DMS79 treated with DMSO at 0.1 percent for 48 hours (cell line): ENCODE results near the gene NUP62.
"Not testable (repeated sequence)": the region's sequence is repeated elsewhere in the genome, so short reads cannot be mapped to it uniquely, and the experiment has no call there.

Experiments
- DNase-seq: peaks from one replicate; lab custom pipeline; 2025; lab: John Stamatoyannopoulos, UW

NUP62 gene

GRCh38 chr19:49951806-49952478, 22.6 kb upstream of the NUP62 start:
- no peak for DNase-seq

- DNase-seq = no peak
Observed at GRCh38 chr19:49950956-49951526, 21.7 kb upstream of the NUP62 start.

- DNase-seq = no peak
Observed at GRCh38 chr19:49950590-49950948, 21.3 kb upstream of the NUP62 start.

- no peak for DNase-seq
Observed at GRCh38 chr19:49949742-49950589, 20.7 kb upstream of the NUP62 start.

- DNase-seq = no peak
Observed at GRCh38 chr19:49946415-49946814, 17.1 kb upstream of the NUP62 start.

- DNase-seq = not testable (repeated sequence)
Observed at GRCh38 chr19:49944567-49944966, 15.3 kb upstream of the NUP62 start.

- no peak for DNase-seq
Observed at GRCh38 chr19:49940482-49940791, 11.1 kb upstream of the NUP62 start.

- DNase-seq = no peak
Observed at GRCh38 chr19:49939721-49940481, 10.6 kb upstream of the NUP62 start.

GRCh38 chr19:49938662-49939061, 9.4 kb upstream of the NUP62 start:
- DNase-seq = no peak

- DNase-seq = peak; percentile 62
Observed at GRCh38 chr19:49937750-49938381, 8.6 kb upstream of the NUP62 start.

GRCh38 chr19:49936549-49936948, 7.2 kb upstream of the NUP62 start:
- DNase-seq = no peak

- no peak for DNase-seq
Observed at GRCh38 chr19:49933643-49934042, 4.3 kb upstream of the NUP62 start.

- no peak for DNase-seq
Observed at GRCh38 chr19:49932731-49933131, 3.4 kb upstream of the NUP62 start.

GRCh38 chr19:49932041-49932451, 2.7 kb upstream of the NUP62 start:
- DNase-seq = no peak

- no peak for DNase-seq
Observed at GRCh38 chr19:49931293-49932040, 2.2 kb upstream of the NUP62 start.

GRCh38 chr19:49930483-49931011, 1.2 kb upstream of the NUP62 start:
- DNase-seq = no peak

GRCh38 chr19:49929611-49930482, 543 bp upstream of the NUP62 start:
- peak; percentile 93 for DNase-seq

GRCh38 chr19:49927526-49928264, 1.6 kb downstream of the NUP62 start:
- DNase-seq = no peak

- DNase-seq = no peak
Observed at GRCh38 chr19:49926515-49926914, 2.8 kb downstream of the NUP62 start.
